DND-41 (cell line): ENCODE results near the gene RGS6.

Source experiments
- ATAC-seq: fragments of 200-7000 bp; cut with Tn5 transposase; 3 replicates; pipeline ENCODE4 v1.9.1; 2021; ENCODE audit warnings: low read depth; ENCODE audit not compliant: insufficient read depth
- DNase-seq: peaks from one replicate; pipeline ENCODE4 v3.0.0-alpha.2; 2020
- H2AFZ ChIP-seq: 2 replicates; pipeline ENCODE4 v1.6.0; 2012; ENCODE audit warnings: low read depth, low read length
- H3K27ac ChIP-seq: 2 replicates; pipeline ENCODE4 v1.5.1; 2012; ENCODE audit warnings: low read length, inconsistent platforms
- H3K27me3 ChIP-seq: fragments of 200-600 bp; sonication (generic); 2 replicates; pipeline ENCODE4 v1.6.0; 2012; ENCODE audit warnings: low read length, mild to moderate bottlenecking, inconsistent platforms; ENCODE audit not compliant: insufficient read depth, poor library complexity
- H3K36me3 ChIP-seq: 2 replicates; pipeline ENCODE4 v1.5.1; 2012; ENCODE audit warnings: low read length, inconsistent platforms; ENCODE audit not compliant: insufficient read depth
- H3K4me1 ChIP-seq: 2 replicates; pipeline ENCODE4 v1.5.1; 2012; ENCODE audit warnings: mild to moderate bottlenecking, low read length; ENCODE audit not compliant: insufficient read depth
- H3K4me2 ChIP-seq: 2 replicates; pipeline ENCODE4 v1.6.0; 2012; ENCODE audit warnings: mild to moderate bottlenecking, moderate library complexity, low read length, inconsistent platforms; ENCODE audit not compliant: insufficient read depth
- H3K4me3 ChIP-seq, 2 experiments: fragments of 200-600 bp in 1 of 2; shearing (Covaris generic) in 1 of 2; 2 replicates each; pipeline ENCODE4 v1.5.1; 2012 to 2016; ENCODE audit warnings: inconsistent platforms in 2 of 2, low read length in 2 of 2, mild to moderate bottlenecking in 2 of 2, low read depth in 1 of 2, moderate library complexity in 1 of 2
- H3K79me2 ChIP-seq: 2 replicates; pipeline ENCODE4 v1.6.0; 2012; ENCODE audit warnings: low read length, inconsistent platforms; ENCODE audit not compliant: insufficient read depth
- H3K9ac ChIP-seq: 2 replicates; pipeline ENCODE4 v1.6.0; 2012; ENCODE audit warnings: low read depth, mild to moderate bottlenecking, inconsistent platforms, low read length, moderate library complexity
- H3K9me3 ChIP-seq: 2 replicates; pipeline ENCODE4 v1.5.1; 2012; ENCODE audit warnings: low read length, moderate library complexity, mild to moderate bottlenecking, inconsistent platforms; ENCODE audit not compliant: insufficient read depth, severe bottlenecking
- H4K20me1 ChIP-seq: 2 replicates; pipeline ENCODE4 v1.6.0; 2012; ENCODE audit warnings: low read length; ENCODE audit not compliant: insufficient read depth
- CTCF ChIP-seq: IDR thresholded peaks from 2 replicates; pipeline ENCODE4 v1.5.1; 2012; ENCODE audit warnings: borderline replicate concordance, low read length, moderate library complexity, mild to moderate bottlenecking; ENCODE audit not compliant: poor library complexity, severe bottlenecking; ENCODE audit errors: extremely low read depth
- EZH2 ChIP-seq: IDR thresholded peaks from 3 replicates; pipeline ENCODE4 v1.6.1; 2012; ENCODE audit warnings: borderline replicate concordance, low read depth, mild to moderate bottlenecking, moderate library complexity, low read length, inconsistent platforms; ENCODE audit not compliant: severe bottlenecking

Gene RGS6

GRCh38 chr14:72089625-72090024 is 157.4 kb downstream of the RGS6 start:
- DNase-seq (no peak), ATAC-seq (no peak)
- no peak overlapping the region for H3K27ac ChIP-seq
- H3K27me3 ChIP-seq, result peaks cover 16% of the 10 kb centered on the region
- H3K79me2 ChIP-seq, result no peaks in the 10 kb centered on the region
- no peaks in the 10 kb centered on the region for H3K9me3 ChIP-seq
- H3K4me2 ChIP-seq, result no peak overlapping the region
- no peak overlapping the region for H3K9ac ChIP-seq
- no peak overlapping the region for H2AFZ ChIP-seq
- no peak overlapping the region for H3K4me3 ChIP-seq
- no peak for TF ChIP-seq EZH2
- TF ChIP-seq CTCF, result no peak
- H4K20me1 ChIP-seq, result no peaks in the 10 kb centered on the region
- H3K4me1 ChIP-seq, result no peaks in the 10 kb centered on the region
- H3K36me3 ChIP-seq, result no peaks in the 10 kb centered on the region

- no peak overlapping the region for H3K4me2 ChIP-seq
- H3K9me3 ChIP-seq, result no peaks in the 10 kb centered on the region
- H4K20me1 ChIP-seq, result no peaks in the 10 kb centered on the region
- no peak overlapping the region for H2AFZ ChIP-seq
- H3K9ac ChIP-seq, result no peak overlapping the region
- peaks cover 21% of the 10 kb centered on the region for H3K27me3 ChIP-seq
- TF ChIP-seq EZH2 (no peak), CTCF (no peak)
- ATAC-seq (no peak), DNase-seq (no peak)
- H3K4me3 ChIP-seq, result no peak overlapping the region
- H3K27ac ChIP-seq, result no peak overlapping the region
- no peaks in the 10 kb centered on the region for H3K79me2 ChIP-seq
- no peaks in the 10 kb centered on the region for H3K4me1 ChIP-seq
- H3K36me3 ChIP-seq, result no peaks in the 10 kb centered on the region
These were observed 162.8 kb downstream of the RGS6 start for GRCh38 chr14:72094844-72095582.

- H3K27ac ChIP-seq, result no peak overlapping the region
- no peak overlapping the region for H3K9ac ChIP-seq
- no peaks in the 10 kb centered on the region for H3K9me3 ChIP-seq
- H3K27me3 ChIP-seq, result peaks cover 25% of the 10 kb centered on the region
- H3K4me2 ChIP-seq, result no peak overlapping the region
- no peak overlapping the region for H3K4me3 ChIP-seq
- ATAC-seq, result no peak
- no peaks in the 10 kb centered on the region for H3K36me3 ChIP-seq
- H3K4me1 ChIP-seq, result no peaks in the 10 kb centered on the region
- DNase-seq, result no peak
- no peaks in the 10 kb centered on the region for H3K79me2 ChIP-seq
- H4K20me1 ChIP-seq, result no peaks in the 10 kb centered on the region
- no peak overlapping the region for H2AFZ ChIP-seq
- no peak for TF ChIP-seq EZH2
- TF ChIP-seq CTCF, result no peak
These were observed 165.0 kb downstream of the RGS6 start for GRCh38 chr14:72097173-72097783.
